T47D (cell line): Measurements from ENCODE around the gene POLD1.
A peak's percentile ranks its signal among the peaks of the same experiment; 100 is the strongest.

ENCODE experiments used
- DNase-seq, 2 experiments: peaks; one replicate each; pipeline versions ENCODE4 v3.0.0 to v3.0.0-alpha.2; 2011 to 2012; ENCODE audit warnings: low read depth in 1 of 2, low spot score in 1 of 2
- JUND ChIP-seq: IDR thresholded peaks from 2 replicates; pipeline ENCODE4 v1.6.1; 2012; ENCODE audit warnings: low read depth
- in situ Hi-C: cut with HindIII; loops from 2 replicates; pipeline ENCODE4 v1.10.0; 2016; ENCODE audit warnings: low sequenced_read_pairs, low pct_unique_long_range_greater_than_20kb

The POLD1 gene

GRCh38 chr19:50449236-50449899, 65.2 kb downstream of the POLD1 start:
- in situ Hi-C loops: no loop called here
- TF ChIP-seq JUND: no peak
- no peak for DNase-seq

- no peak for DNase-seq
Observed at GRCh38 chr19:50450369-50451222, 66.4 kb downstream of the POLD1 start.

GRCh38 chr19:50451223-50451534, 67.0 kb downstream of the POLD1 start:
- in situ Hi-C loops: no loop called here
- no peak for TF ChIP-seq JUND

More at GRCh38 chr19:50450369-50451222, 66.4 kb downstream of the POLD1 start:
- TF ChIP-seq JUND: no peak
- in situ Hi-C loops: no loop called here

GRCh38 chr19:50453243-50453642, 69.1 kb downstream of the POLD1 start:
- TF ChIP-seq JUND: no peak
- in situ Hi-C loops: no loop called here
- DNase-seq: no peak

More at GRCh38 chr19:50451223-50451534, 67.0 kb downstream of the POLD1 start:
- DNase-seq: no peak

DNA sequence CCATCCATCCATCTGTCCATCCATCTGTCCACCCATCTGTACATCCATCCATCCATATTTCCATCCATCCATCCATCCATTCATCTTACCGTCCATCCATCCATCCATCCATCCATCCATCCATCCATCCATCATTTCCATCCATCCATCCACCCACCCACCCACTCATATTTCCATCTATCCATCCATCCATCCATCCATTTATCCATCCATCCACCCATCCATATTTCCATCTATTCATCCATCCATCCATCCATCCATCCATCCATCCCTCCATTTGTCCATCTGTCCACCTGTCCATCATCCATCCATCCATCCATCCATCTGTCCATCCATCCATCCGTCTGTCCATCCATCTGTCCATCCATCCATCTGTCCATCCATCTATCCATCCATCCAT, 71.8 kb downstream of the POLD1 start:
- DNase-seq: no peak
- in situ Hi-C loops: no loop called here
- no peak for TF ChIP-seq JUND

DNA sequence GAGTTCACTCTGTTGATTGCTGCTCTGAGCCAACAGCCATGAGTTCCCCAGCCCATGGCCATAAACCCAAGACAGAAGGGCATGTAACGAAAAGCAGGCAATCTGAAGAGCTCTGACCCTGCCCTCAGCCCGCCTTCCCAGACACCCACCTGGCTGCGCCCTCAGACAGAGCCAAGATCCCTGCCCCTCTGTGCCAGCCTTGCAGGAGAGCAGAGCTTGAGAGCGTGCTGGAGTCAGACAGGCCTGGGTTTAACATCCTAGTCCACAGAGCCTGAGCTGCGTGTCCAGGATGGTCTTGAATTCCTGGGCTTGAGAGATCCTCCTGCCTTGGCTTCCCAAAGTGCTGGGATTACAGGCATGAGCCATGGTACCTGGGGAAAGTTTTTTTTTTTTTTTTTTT, 73.2 kb downstream of the POLD1 start:
- no peak for TF ChIP-seq JUND
- in situ Hi-C loops: no loop called here
- no peak for DNase-seq

DNA sequence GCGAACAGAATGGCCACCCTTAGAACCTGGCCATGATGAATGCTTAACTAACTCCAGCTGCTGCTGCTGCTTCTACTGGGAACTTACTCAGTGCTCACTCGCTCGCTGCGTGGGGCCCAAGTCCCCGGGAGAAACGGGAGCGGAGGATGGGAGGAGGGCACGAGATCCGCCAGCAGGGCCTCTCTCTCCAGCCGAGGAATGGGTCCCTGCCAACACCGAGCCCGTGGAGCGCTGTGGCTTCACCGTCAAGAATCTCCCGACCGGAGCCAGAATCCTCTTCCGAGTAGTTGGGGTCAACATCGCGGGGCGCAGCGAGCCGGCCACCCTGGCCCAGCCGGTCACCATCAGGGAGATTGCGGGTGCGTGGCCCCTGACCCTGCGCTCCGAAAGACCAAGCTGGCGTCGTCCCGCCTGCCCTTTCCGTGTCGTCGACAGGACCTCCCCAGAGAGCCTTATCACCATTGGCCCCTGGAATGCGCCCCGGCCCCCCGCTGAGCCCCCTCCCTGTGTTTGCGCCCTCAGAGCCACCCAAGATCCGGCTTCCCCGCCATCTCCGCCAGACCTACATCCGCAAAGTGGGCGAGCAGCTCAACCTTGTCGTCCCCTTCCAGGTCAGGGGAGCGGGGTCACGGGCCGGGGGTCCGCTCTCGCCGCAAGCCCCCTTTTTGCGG, 74.4 kb downstream of the POLD1 start:
- no peak for TF ChIP-seq JUND
- in situ Hi-C loops: no loop called here
- no peak for DNase-seq

- no peak for TF ChIP-seq JUND
- in situ Hi-C loops: no loop called here
- DNase-seq: no peak
Observed at GRCh38 chr19:50459067-50459456, 74.9 kb downstream of the POLD1 start.

DNA sequence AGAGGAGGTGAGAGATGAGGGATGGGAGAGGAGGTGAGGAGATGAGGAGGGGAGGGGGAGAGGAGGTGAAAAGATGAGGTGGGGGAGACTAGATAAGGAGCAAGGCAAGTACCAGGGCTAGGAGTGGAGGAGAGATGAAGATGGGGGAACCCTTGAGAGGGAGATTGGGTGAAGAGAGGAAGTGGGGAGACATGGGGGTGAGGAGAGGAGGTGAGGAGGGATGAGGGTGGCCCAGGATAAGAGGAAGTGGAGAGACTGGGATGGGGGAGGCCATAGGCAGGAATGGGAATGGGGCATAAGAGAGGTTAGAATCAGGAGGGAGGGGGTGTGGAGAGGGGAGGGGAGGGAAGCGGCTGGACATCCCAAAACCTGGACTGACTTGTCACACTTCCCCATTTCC, 75.5 kb downstream of the POLD1 start:
- no peak for DNase-seq
- no peak for TF ChIP-seq JUND
- in situ Hi-C loops: no loop called here

- in situ Hi-C loops: no loop called here
- no peak for TF ChIP-seq JUND
- DNase-seq: peak; percentile 22 to 47
Observed at GRCh38 chr19:50460161-50460765, 76.1 kb downstream of the POLD1 start.

DNA sequence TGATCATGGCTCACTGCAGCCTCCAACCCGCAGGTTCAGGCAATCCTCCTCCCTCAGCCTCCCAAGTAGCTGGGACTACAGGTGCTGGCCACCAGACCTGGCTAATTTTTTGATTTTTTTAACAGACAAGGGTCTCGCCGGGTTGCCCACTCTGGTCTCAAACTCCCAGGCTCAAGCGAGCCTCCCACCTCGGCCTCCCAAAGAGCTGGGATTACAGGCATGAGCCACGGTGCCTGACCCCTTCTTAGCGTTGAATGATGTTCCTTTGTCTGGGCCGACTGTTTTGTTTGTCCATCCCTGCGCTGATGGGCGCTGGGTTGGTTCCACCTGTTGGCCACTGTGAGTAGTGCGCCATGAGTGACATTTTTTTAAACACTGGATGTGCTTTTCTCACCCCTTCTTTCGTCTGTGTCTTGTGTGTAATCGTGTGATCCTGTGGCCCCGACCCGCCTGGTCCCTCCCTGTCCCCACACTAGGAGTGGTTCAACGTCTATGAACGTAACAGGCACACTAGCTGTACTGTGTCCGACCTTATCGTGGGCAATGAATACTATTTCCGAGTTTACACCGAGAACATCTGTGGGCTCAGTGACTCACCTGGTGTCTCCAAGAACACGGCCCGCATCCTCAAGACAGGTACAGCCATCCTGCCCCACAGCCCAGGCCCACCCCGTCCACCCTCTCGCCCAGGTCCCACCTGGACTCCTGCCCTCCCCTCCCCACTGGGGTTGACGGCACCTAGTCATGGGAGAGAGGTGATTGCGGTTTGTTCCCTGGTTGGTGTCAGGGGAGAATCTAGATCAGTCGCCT, 77.1 kb downstream of the POLD1 start:
- TF ChIP-seq JUND: no peak
- DNase-seq: peak; percentile 76 to 91
- in situ Hi-C loops: no loop called here

GRCh38 chr19:50462970-50463369, 78.8 kb downstream of the POLD1 start:
- TF ChIP-seq JUND: no peak
- in situ Hi-C loops: no loop called here
- DNase-seq: no peak

DNA sequence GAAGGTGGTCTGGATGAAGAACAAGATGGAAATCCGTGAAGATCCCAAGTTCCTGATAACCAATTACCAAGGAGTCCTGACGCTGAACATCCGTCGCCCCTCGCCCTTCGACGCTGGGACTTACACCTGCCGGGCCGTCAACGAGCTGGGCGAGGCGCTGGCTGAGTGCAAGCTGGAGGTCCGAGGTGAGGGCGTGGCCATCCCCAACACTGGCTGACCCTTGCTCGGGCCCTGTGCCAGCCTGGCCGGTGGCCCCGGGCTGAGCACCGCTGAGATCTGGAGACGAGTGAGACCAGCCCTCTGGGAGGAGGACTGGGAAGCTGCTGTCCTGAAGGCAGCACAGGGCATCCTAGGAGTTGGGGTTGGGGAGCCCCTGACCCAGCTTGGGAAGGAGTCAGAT, 80.2 kb downstream of the POLD1 start:
- DNase-seq: no peak
- in situ Hi-C loops: no loop called here
- no peak for TF ChIP-seq JUND
